ENCODE results near the gene VGLL3.

- TF ChIP-seq GATA2 (IDR thresholded peaks at IDR 0.05; ENCODE audit: low read depth, low read length) (no peak), GATA3 (IDR thresholded peaks at IDR 0.05; ENCODE audit: low read depth, low read length) (no peak)
Measured at GRCh38 chr3:86948822-86949221, 42.1 kb downstream of the VGLL3 start.

All from SH-SY5Y (cell line).